ENCODE data around the gene CCDC91.

Gene CCDC91

DNA sequence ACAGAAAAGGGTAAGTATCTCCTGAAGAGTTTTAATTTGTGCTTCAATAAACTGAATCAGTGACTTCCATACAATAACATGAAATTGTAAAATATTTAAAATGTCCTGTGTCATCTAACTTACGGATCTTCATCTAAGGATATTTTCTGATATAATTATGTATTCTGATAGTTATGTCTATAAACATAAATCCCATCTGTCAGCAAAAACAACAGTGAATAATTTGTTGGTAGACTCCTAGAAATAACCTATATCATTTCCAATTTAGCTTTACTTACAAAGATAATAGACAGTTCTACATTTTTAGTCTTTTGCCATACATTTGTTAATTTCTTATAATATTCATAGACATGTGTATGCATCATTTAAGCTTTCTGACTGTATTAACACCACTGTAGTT, 293.9 kb downstream of the CCDC91 start:
- intact Hi-C loops (cut with DNase I) = no loop called here
- DNase-seq = no peak

- intact Hi-C loops (cut with DNase I) = no loop called here
- no peak for DNase-seq
These were observed 296.3 kb downstream of the CCDC91 start for GRCh38 chr12:28486521-28486920.

DNA sequence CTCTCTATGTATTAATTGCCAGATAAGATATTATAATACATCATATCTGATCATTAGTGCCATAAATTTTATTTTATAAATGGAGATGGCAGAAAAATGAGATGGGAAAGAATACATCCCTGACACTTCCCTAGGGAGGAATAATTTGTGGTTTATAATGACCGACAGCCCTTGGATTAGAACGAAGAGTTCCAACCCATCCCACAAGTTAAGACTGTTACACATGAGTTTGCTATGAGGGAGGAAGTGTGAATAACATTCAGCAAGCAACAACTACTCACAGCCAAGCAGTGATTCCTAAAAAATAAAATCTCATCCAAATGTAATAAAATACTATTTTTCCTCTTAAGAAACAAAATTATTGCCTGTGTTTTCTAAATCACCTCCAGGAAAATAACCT, 299.0 kb downstream of the CCDC91 start:
- DNase-seq = no peak
- intact Hi-C loops (cut with DNase I) = no loop called here

DNA sequence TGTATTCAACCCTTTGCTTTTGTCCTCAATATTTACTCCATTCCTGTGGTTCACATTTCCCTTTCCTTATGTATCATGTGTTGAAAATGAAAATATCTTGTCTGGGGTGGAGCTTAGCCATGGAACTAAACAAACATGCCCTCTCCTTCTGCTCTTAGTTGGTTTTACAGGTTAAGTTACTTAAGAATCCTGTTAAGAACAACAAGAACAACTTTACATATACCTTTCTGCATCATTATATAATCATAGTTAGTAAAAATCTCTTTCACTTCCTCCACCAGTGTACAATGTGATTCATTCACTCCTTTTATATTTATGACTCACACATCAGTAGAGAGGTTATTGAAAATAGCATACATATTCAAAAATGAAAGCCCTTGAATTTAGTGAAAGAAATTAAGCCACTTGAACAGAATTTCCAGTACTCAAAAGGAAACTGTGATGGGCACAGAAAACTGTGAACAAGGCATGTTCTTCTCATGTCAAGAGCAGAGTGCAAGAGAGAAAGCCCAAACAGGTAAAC, 307.7 kb downstream of the CCDC91 start:
- DNase-seq = no peak
- intact Hi-C loops (cut with DNase I) = no loop called here

DNA sequence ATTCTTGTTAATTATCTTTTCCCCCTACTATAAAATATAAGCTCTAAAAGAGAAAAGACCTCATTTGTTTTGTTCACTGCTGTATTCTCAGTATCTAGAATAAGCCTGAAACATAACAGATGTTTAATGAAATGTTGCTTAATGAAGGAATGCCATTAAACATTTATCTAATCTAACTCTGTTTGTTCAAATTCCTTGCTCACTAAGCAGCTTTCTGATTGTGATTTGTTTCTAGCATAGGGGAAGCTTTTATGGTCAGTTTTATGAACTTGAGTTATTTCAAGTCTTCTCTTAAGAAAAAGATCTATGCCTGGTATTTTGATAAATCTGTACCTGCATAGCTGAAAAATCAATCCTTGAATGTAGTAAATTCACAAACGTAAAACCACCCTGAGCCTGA, 308.6 kb downstream of the CCDC91 start:
- intact Hi-C loops (cut with DNase I) = no loop called here
- DNase-seq = no peak

DNA sequence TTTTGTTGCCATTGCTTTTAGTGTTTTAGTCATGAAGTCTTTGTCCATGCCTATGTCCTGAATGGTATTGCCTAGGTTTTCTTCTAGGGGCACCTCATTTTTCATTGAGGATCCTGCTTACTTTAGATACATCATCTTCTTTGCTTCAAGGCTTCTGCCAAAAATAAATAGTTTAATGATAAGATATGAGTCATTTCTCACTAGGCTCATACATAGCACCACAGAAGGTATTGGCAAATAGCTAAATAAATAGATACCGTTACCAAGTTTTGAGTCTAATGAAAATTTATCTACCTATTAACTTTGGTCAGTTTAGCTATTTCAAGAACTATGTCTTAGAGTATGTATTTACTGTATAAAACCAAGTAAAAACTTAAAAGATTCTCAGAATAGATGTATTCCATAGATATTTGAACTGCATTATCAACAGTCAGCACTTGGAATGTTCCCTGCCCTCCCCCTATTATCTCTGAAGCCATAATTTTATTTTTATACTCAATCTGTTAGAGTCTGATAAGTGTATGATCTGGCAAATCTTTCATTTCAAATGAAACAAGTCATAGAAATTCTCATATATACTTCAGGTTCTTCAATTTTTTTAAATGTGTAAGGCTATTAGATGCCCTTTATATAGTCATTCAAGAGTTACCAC, 310.2 kb downstream of the CCDC91 start:
- DNase-seq = no peak
- intact Hi-C loops (cut with DNase I) = no loop called here

GRCh38 chr12:28506271-28506670, 316.0 kb downstream of the CCDC91 start:
- intact Hi-C loops (cut with DNase I) = no loop called here
- DNase-seq = no peak

DNA sequence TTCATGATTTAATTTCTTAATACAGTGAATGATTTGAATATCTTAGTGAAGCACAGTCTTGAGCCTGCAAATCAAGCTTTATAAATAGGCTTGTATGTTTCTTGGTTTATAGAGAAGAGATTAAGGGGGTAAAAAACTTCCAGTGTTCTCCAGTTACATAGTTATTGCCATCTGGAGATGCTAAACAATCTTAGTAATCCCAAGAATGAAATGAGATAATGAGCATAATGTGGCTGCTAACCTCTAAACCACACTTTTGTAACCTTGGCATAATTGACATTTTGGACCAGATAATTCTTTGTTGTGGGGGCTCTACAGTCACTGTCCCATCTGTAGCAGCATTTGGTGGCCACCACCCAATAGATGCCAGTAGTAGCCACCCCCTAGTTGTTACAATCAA, 316.8 kb downstream of the CCDC91 start:
- intact Hi-C loops (cut with DNase I) = no loop called here
- no peak for DNase-seq

GRCh38 chr12:28507867-28508266, 317.6 kb downstream of the CCDC91 start:
- DNase-seq = no peak
- intact Hi-C loops (cut with DNase I) = no loop called here

- intact Hi-C loops (cut with DNase I) = no loop called here
These were observed 322.1 kb downstream of the CCDC91 start for GRCh38 chr12:28512406-28512805.

GRCh38 chr12:28512876-28513275, 322.6 kb downstream of the CCDC91 start:
- no peak for DNase-seq
- intact Hi-C loops (cut with DNase I) = no loop called here

More at GRCh38 chr12:28512406-28512805, 322.1 kb downstream of the CCDC91 start:
- DNase-seq = no peak

DNA sequence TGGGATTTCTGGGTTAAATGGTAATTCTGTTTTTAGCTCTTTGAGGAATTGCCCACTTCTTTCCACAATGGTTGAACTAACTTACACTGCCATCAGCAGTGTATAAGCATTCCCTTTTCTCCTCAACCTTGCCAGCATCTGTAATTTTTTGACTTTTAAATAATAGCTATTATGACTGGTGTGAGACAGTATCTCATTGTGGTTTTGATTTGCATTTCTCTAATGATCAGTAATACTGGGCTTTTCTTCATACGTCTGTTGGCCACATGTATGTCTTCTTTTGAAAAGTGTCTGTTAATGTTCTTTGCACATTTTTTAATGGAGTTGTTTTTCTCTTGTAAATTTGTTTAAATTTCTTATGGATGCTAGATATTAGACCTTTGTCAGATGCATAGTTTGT, 323.7 kb downstream of the CCDC91 start:
- intact Hi-C loops (cut with DNase I) = no loop called here
- no peak for DNase-seq

DNA sequence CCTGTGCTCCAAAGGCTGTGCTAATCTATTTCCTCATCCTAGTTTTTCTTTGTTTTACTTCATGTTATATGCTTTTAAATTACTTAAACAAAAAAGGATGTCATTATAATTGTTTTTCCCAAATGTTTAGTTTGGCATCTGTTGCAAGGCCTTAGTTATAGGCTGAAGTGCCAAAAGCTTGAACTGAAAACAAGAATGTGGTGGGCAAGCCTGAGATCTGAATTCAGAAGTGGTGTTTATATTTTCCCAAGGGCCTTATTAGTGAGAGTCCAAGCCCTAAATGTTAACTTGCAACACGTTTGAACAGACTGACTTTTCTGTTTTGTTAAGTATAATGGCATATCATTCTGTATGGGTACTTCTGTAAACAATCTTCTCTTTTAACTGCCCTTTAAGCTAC, 326.8 kb downstream of the CCDC91 start:
- intact Hi-C loops (cut with DNase I) = no loop called here
- no peak for DNase-seq

DNA sequence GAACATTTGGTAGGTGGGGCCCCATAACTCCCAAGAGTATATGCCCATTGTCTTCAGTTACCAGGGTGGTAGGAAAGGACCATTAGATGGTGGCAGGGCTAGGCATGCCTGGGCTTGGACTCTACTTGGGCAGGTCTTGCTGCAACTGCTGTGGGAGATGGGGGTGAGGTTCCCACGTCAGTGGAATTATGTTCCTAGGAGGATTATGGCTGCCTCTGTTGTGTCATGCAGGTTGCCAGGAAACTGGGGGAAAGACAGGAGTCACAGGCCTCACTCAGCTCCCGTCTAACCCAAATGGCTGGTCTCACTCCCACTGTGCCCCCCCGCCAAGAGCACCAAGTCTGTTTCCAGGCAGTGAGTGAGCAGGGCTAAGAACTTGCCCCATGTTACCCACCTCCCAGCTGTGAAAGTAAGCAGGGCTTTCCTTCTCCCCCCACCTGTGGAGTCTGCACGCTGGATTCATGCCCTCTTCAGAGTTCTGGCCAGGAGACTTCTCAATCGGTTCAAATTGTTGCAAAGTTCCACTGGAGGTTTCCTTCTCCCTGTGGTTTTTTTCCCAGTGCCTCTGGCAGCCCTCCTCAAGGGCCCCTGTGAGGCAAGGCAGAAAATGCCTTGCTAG, 337.5 kb downstream of the CCDC91 start:
- intact Hi-C loops (cut with DNase I) = no loop called here
- no peak for DNase-seq

GRCh38 chr12:28535216-28535615, 345.0 kb downstream of the CCDC91 start:
- DNase-seq = no peak
- intact Hi-C loops (cut with DNase I) = no loop called here

DNA sequence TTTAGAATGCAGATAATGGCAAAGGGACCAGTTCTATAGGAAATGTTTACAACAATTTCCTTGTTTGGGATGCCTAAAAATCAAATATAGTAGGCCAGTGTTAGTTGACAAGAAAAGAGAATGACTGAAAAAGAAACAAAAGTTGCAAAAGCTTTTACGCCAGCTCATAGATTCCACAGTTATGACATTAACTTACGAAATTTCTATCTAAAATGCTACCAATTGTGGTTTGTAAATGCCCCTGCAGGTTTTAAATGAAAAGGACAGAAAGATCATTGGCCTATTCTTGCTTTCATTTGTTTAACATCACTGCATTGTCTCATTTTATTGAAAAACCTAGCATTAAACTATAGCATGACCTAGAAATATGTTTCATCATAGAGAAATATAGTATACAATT, 345.8 kb downstream of the CCDC91 start:
- intact Hi-C loops (cut with DNase I) = no loop called here
- DNase-seq = no peak

- DNase-seq = no peak
- intact Hi-C loops (cut with DNase I) = no loop called here
These were observed 347.2 kb downstream of the CCDC91 start for GRCh38 chr12:28537474-28537873.

- no peak for DNase-seq
- intact Hi-C loops (cut with DNase I) = no loop called here
These were observed 349.6 kb downstream of the CCDC91 start for GRCh38 chr12:28539691-28540323.

DNA sequence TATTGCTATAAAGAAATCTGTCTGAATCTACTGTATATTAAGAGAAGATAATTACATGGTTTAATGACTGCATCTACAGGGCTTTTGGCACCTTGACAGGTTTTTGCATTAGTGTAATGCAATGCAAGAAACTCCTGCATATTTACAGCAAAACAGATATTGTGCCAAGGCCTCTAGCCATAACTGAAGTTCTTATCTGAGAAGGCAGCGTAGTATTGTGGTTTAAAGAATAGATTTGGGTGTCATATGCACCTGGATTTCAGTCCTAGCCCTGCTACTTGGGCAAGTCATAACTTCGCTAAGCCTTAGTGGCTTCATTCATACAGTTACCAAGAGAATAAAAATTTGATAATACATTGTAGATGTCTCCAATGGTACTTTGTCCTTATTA, 350.1 kb downstream of the CCDC91 start:
- intact Hi-C loops (cut with DNase I) = no loop called here
- DNase-seq = no peak

DNA sequence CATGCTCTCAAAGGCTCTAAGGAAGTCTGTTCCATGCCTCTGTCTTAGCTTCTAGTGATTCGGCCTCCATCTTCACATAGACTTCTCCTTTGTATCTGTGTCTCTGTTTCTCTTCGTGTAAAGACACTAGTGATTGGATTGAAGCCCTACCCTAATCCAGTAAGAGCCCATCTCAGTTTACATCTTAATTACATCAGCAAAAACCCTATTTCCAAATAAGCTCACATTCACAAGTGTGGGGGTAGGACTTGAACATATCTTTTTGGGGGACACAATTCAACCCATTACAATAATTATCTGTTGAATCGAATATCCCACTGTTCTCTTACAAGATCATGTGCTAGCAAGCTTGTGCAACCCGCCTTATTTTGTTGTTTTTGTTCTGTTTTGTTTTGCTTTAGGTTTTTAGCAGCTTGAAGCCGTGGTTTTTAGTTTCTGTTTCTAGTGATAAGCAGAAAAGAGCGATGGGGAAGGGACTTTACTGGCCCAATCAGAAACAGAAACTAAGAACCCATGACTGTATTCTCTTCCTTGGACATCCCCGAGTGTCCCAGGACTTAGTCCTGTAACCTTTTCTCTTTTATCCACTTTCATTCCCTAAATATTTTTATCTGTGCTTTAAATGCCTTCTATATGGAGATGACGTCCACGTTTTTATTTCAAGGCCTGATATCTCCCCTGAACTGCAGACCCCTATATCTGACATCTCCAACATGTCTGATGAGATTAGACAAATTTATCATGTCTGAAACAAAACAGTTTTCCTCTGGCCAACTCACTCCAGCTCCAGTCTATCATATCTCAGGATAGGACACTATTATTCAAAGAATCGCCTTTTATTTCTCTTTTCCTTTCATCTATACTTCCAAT, 353.0 kb downstream of the CCDC91 start:
- no peak for DNase-seq
- intact Hi-C loops (cut with DNase I) = no loop called here
